Measurements from ENCODE around the gene CLTA.

Gene CLTA

GRCh38 chr9:36190388-36191289, at the start of gene CLTA:
Gene CLTA (plus strand): TSS chr9:36190921. CDS start chr9:36191057, 136 bp downstream.
- DNase-seq = peak; percentile 99

- DNase-seq = no peak
Observed at GRCh38 chr9:36141288-36141687, 49.4 kb upstream of the CLTA start.

- no peak for DNase-seq
Observed at GRCh38 chr9:36141761-36142160, 49.0 kb upstream of the CLTA start.

GRCh38 chr9:36142510-36143244, 48.0 kb upstream of the CLTA start:
- DNase-seq = peak; percentile 74

GRCh38 chr9:36143245-36143641, 47.5 kb upstream of the CLTA start:
- no peak for DNase-seq

- DNase-seq = peak; percentile 26
Observed at GRCh38 chr9:36144309-36145232, 46.1 kb upstream of the CLTA start.

- DNase-seq = no peak
Observed at GRCh38 chr9:36145970-36146369, 44.8 kb upstream of the CLTA start.

- DNase-seq = no peak
Observed at GRCh38 chr9:36146651-36147050, 44.1 kb upstream of the CLTA start.

GRCh38 chr9:36147441-36148175, 43.1 kb upstream of the CLTA start:
- no peak for DNase-seq

GRCh38 chr9:36148311-36149051, 42.2 kb upstream of the CLTA start:
- DNase-seq = peak; percentile 96

GRCh38 chr9:36149197-36149596, 41.5 kb upstream of the CLTA start:
- no peak for DNase-seq

- peak; percentile 78 for DNase-seq
Observed at GRCh38 chr9:36150574-36151315, 40.0 kb upstream of the CLTA start.

- DNase-seq = peak; percentile 92
Observed at GRCh38 chr9:36151316-36152210, 39.2 kb upstream of the CLTA start.

GRCh38 chr9:36152741-36153438, 37.8 kb upstream of the CLTA start:
- DNase-seq = no peak

- no peak for DNase-seq
Observed at GRCh38 chr9:36153746-36154145, 37.0 kb upstream of the CLTA start.

- DNase-seq = peak; percentile 85
Observed at GRCh38 chr9:36154331-36154952, 36.3 kb upstream of the CLTA start.

- DNase-seq = no peak
Observed at GRCh38 chr9:36156116-36156515, 34.6 kb upstream of the CLTA start.

- DNase-seq = peak; percentile 68
Observed at GRCh38 chr9:36158122-36158521, 32.6 kb upstream of the CLTA start.

All from MV-4-11 (cell line).